ENCODE results near the gene ADGRV1.

DNA sequence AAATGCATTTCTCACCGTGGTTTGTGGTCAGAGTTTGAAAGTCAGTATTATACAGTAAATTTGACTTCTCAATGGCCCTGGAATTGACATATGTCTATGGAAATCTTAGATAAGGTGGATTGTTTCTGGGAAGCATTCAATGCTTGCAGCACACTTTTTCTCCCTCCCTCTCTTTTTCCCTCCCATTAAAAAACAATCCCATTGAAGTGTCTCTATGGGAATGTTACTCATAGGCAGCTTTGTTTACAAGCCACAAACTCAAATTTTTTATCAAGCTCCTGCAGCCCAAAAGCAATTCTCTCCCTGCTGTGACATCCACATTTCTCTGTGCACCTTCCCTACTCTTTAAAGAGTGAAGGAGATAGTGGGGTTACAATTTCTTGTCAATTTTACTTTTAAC, 532.4 kb downstream of the ADGRV1 start:
- TF ChIP-seq, protein P1, sequence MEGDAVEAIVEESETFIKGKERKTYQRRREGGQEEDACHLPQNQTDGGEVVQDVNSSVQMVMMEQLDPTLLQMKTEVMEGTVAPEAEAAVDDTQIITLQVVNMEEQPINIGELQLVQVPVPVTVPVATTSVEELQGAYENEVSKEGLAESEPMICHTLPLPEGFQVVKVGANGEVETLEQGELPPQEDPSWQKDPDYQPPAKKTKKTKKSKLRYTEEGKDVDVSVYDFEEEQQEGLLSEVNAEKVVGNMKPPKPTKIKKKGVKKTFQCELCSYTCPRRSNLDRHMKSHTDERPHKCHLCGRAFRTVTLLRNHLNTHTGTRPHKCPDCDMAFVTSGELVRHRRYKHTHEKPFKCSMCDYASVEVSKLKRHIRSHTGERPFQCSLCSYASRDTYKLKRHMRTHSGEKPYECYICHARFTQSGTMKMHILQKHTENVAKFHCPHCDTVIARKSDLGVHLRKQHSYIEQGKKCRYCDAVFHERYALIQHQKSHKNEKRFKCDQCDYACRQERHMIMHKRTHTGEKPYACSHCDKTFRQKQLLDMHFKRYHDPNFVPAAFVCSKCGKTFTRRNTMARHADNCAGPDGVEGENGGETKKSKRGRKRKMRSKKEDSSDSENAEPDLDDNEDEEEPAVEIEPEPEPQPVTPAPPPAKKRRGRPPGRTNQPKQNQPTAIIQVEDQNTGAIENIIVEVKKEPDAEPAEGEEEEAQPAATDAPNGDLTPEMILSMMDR (IDR thresholded peaks at IDR 0.05; ENCODE audit: borderline replicate concordance, extremely low read depth, low read length, poor library complexity, severe bottlenecking) = no peak
- TF ChIP-seq EZH2 (IDR thresholded peaks at IDR 0.05; ENCODE audit: borderline replicate concordance, low read depth, low read length, severe bottlenecking) = no peak

Measured in DND-41 (cell line).